Stimulated activated CD4-positive, alpha-beta T cell treated with anti-CD3 and anti-CD28 coated beads, Interleukin-1b, Interleukin-23, amount 100 ng/mL, for 1 hour (primary cell): ENCODE data around the gene GABRB1.

Experiments used
- DNase-seq, 2 donors: peaks; one replicate each; pipeline ENCODE4 v3.0.0-alpha.2; 2020; ENCODE audit warnings: low read depth in 2 of 2

GABRB1 gene

DNA sequence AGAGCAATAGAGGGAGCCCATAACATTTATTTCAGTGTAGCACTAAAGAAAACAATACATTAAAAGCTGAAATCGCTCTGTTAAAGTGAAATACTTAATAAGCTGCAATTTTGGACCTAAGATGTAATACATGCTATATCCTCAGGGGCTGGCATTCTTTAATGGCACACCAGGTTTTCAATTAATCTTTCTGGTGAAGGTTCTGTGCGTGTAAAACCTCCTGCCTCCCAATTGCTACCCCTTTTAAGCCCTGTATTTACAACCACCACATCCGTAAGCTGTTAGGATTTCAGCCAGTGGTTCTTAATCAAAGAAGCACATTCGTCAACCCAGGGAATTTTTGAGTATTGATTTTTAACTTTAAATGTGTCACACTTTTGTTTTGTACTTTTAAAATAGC is 439.7 kb downstream of the GABRB1 start:
- DNase-seq, result no peak

GRCh38 chr4:47471591-47471990 is 440.2 kb downstream of the GABRB1 start:
- no peak for DNase-seq

DNA sequence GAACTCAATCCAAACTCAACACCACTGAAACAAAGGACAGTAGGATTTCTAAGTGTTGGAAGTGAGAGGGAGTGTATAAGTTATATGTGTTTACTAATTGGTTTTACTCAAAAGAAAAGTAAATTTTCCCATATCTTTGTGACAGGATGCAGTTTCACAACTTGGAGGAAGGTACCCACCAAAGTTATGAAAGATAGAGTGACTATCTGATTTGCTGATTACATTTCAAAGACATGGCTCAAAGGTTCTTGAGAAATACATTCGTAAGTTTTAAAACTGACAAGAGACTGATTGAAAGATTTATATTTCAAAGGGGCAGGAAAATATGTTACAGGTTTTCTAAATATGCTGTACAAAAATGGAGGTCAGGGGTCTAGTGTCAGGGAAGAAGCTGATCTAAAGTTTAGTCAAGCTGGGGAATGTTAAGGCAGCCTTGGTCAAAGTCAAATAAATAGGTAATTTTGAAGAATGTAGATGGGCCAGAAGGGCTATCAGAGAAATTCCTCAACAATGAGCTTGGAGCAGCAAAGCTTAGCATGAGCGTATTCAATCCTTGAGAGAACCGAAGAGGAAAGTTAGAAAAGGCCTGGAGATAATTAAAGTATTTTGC is 441.9 kb downstream of the GABRB1 start:
- DNase-seq, result no peak

DNA sequence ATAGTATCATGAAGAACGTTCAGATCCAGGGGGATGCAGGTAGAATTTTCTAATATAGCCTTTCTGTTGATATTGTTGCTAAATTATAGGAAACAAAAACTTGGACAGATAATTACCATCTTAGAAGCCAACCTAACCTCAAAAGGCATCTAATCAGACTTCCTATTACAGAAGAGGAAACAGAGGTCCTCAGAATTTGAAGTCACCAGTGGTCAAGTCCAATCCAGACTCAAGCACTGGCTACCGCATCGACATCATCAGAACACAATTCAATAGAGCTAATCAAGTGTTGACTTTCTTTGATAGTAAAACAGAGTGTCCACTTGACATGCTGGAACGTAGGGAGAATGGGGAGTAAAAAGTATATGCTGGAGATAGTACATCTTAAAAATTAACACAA is 443.4 kb downstream of the GABRB1 start:
- DNase-seq, result no peak

GRCh38 chr4:47475411-47475810 is 444.0 kb downstream of the GABRB1 start:
- DNase-seq, result no peak
